H1 (cell line): Measurements from ENCODE around the gene PXK. TPM values are rescaled to one million over a fixed set of nuclear protein-coding genes. Genes with fewer than 3 reads are reported as not detected.
A peak's percentile ranks its signal among the peaks of the same experiment; 100 is the strongest.

Experiments used
- CTCF ChIA-PET: fragments of 300-600 bp; sonication (Branson Sonifier 250); formaldehyde crosslinking; loops from one replicate; lab custom pipeline; 2021; ENCODE audit not compliant: partially characterized antibody; lab: Charles Lee
- POLR2A ChIA-PET: fragments of 300-600 bp; sonication (Branson Sonifier 250); formaldehyde crosslinking; loops from one replicate; lab custom pipeline; 2021; ENCODE audit warnings: inconsistent platforms; ENCODE audit not compliant: partially characterized antibody; lab: Charles Lee
- DNase-seq, 2 experiments: peaks; one replicate each; pipeline versions ENCODE4 v3.0.0 to v3.0.0-alpha.2; 2010 to 2022; ENCODE audit warnings: low spot score in 2 of 2, low read depth in 1 of 2, mixed read lengths in 1 of 2
- FAIRE-seq: peaks from 2 replicates; lab custom pipeline; 2011; peaks lifted over from hg19 to GRCh38; lab: Jason Lieb, UNC
- H2AFZ ChIP-seq: 2 replicates; pipeline ENCODE4 v1.8.1; 2012; ENCODE audit warnings: low read length, inconsistent platforms
- H2AK5ac ChIP-seq: 2 replicates; pipeline ENCODE4 v1.6.1; 2013; ENCODE audit warnings: low read depth, low read length
- H2BK120ac ChIP-seq: replicated peaks from 2 replicates; pipeline ENCODE3; 2013; ENCODE audit warnings: low read depth, low read length, inconsistent platforms
- H2BK12ac ChIP-seq: 2 replicates; pipeline ENCODE4 v1.6.1; 2013; ENCODE audit warnings: low read depth, low read length
- H2BK15ac ChIP-seq: 2 replicates; pipeline ENCODE4 v1.6.1; 2013; ENCODE audit warnings: low read length
- H2BK20ac ChIP-seq: 2 replicates; pipeline ENCODE4 v1.6.1; 2013; ENCODE audit warnings: low read length
- H2BK5ac ChIP-seq: 2 replicates; pipeline ENCODE4 v1.6.1; 2013; ENCODE audit warnings: low read depth, low read length
- H3K14ac ChIP-seq: 2 replicates; pipeline ENCODE4 v1.6.1; 2013; ENCODE audit warnings: inconsistent platforms; ENCODE audit not compliant: insufficient read length
- H3K18ac ChIP-seq: 2 replicates; pipeline ENCODE4 v1.6.1; 2013; ENCODE audit warnings: low read length; ENCODE audit errors: extremely low read depth
- H3K23ac ChIP-seq: 2 replicates; pipeline ENCODE4 v1.6.1; 2013; ENCODE audit warnings: inconsistent platforms; ENCODE audit not compliant: insufficient read length
- H3K23me2 ChIP-seq: 2 replicates; pipeline ENCODE4 v1.6.1; 2013; ENCODE audit warnings: low read depth, low read length
- H3K27ac ChIP-seq: 2 replicates; pipeline ENCODE4 v1.6.1; 2011; ENCODE audit warnings: low read depth, low read length, inconsistent platforms
- H3K27me3 ChIP-seq, 4 experiments: replicated peaks in 1 of 4; 1 replicate in 1 of 4; 2 replicates in 3 of 4; pipeline versions ENCODE4 v1.6.1 to v1.8.1; 2011 to 2013; ENCODE audit warnings: low read length in 3 of 4, mild to moderate bottlenecking in 3 of 4, inconsistent platforms in 2 of 4, mixed read lengths in 2 of 4, moderate library complexity in 1 of 4; ENCODE audit not compliant: control insufficient read depth in 3 of 4, insufficient read depth in 3 of 4; ENCODE audit errors: extremely low read depth in 1 of 4
- H3K36me3 ChIP-seq, 4 experiments: 2 replicates each; pipeline versions ENCODE4 v1.6.1 to v1.8.1; 2011 to 2013; ENCODE audit warnings: mild to moderate bottlenecking in 4 of 4, low read length in 3 of 4, moderate library complexity in 2 of 4, control low read depth in 1 of 4, inconsistent platforms in 1 of 4; ENCODE audit not compliant: insufficient read depth in 4 of 4, control insufficient read depth in 2 of 4
- H3K4ac ChIP-seq: replicated peaks from 2 replicates; pipeline ENCODE3; 2013; ENCODE audit warnings: low read length, low read depth, mixed read lengths, inconsistent platforms; ENCODE audit not compliant: insufficient read length
- H3K4me1 ChIP-seq, 4 experiments: replicated peaks in 1 of 4; 1 replicate in 1 of 4; 2 replicates in 3 of 4; pipeline versions ENCODE4 v1.6.1 to v1.8.1; 2011 to 2013; ENCODE audit warnings: low read length in 3 of 4, inconsistent platforms in 2 of 4, mixed read lengths in 1 of 4; ENCODE audit not compliant: insufficient read depth in 4 of 4, control insufficient read depth in 3 of 4
- H3K4me2 ChIP-seq, 2 experiments: 2 replicates each; pipeline versions ENCODE4 v1.6.1 to v1.8.1; 2011 to 2013; ENCODE audit warnings: low read depth in 2 of 2, low read length in 2 of 2, control low read depth in 1 of 2, inconsistent platforms in 1 of 2, mild to moderate bottlenecking in 1 of 2; ENCODE audit not compliant: insufficient read depth in 1 of 2
- H3K4me3 ChIP-seq, 4 experiments: fragments of 200-600, 300-600 bp in 1 of 4; sonication (generic), shearing (Covaris generic), sonication (Bioruptor Twin) in 1 of 4; 2 replicates each; pipeline versions ENCODE4 v1.5.1 to v1.8.1; 2011 to 2016; ENCODE audit warnings: low read length in 4 of 4, low read depth in 3 of 4, control low read depth in 2 of 4, inconsistent platforms in 2 of 4, mild to moderate bottlenecking in 2 of 4, mixed read lengths in 1 of 4, moderate library complexity in 1 of 4; ENCODE audit not compliant: insufficient read depth in 2 of 4; ENCODE audit errors: extremely low read depth in 1 of 4
- H3K56ac ChIP-seq: replicated peaks from 2 replicates; pipeline ENCODE3; 2013; ENCODE audit warnings: low read depth, mild to moderate bottlenecking, mixed read lengths, low read length, inconsistent platforms; ENCODE audit not compliant: insufficient read length
- H3K79me1 ChIP-seq: 2 replicates; pipeline ENCODE4 v1.6.1; 2013; ENCODE audit warnings: low read depth, low read length, control low read depth
- H3K79me2 ChIP-seq, 2 experiments: 2 replicates each; pipeline versions ENCODE4 v1.6.1 to v1.8.1; 2012 to 2013; ENCODE audit warnings: low read length in 2 of 2, mild to moderate bottlenecking in 2 of 2, inconsistent platforms in 1 of 2; ENCODE audit not compliant: insufficient read depth in 2 of 2, control insufficient read depth in 1 of 2
- H3K9ac ChIP-seq, 4 experiments: replicated peaks in 1 of 4; 1 replicate in 1 of 4; 2 replicates in 3 of 4; pipeline versions ENCODE4 v1.6.1 to v1.8.1; 2011 to 2013; ENCODE audit warnings: low read depth in 3 of 4, low read length in 3 of 4, control low read depth in 2 of 4, mild to moderate bottlenecking in 2 of 4, moderate library complexity in 2 of 4, inconsistent platforms in 1 of 4; ENCODE audit errors: extremely low read depth in 1 of 4
- H3K9me3 ChIP-seq, 2 experiments: 2 replicates each; pipeline versions ENCODE4 v1.6.1 to v1.8.1; 2012 to 2013; ENCODE audit warnings: mild to moderate bottlenecking in 2 of 2, moderate library complexity in 2 of 2, control low read depth in 1 of 2, inconsistent platforms in 1 of 2, low read depth in 1 of 2, low read length in 1 of 2, mixed read lengths in 1 of 2; ENCODE audit not compliant: insufficient read depth in 2 of 2
- H4K20me1 ChIP-seq, 2 experiments: replicated peaks in 1 of 2; 2 replicates each; pipeline versions ENCODE3 to v1.8.1; 2011 to 2013; ENCODE audit warnings: inconsistent platforms in 2 of 2, low read length in 2 of 2, mild to moderate bottlenecking in 1 of 2; ENCODE audit not compliant: insufficient read depth in 2 of 2, control insufficient read depth in 1 of 2
- H4K5ac ChIP-seq: 2 replicates; pipeline ENCODE4 v1.6.1; 2013; ENCODE audit warnings: low read length, low read depth, mixed read lengths, inconsistent platforms; ENCODE audit not compliant: insufficient read length
- H4K8ac ChIP-seq: 2 replicates; pipeline ENCODE4 v1.8.0; 2013; ENCODE audit warnings: mild to moderate bottlenecking, moderate library complexity, low read length, inconsistent platforms; ENCODE audit not compliant: insufficient read depth; ENCODE audit errors: extremely low read depth
- H4K91ac ChIP-seq: replicated peaks from 2 replicates; pipeline ENCODE3; 2013; ENCODE audit warnings: low read length, mixed read lengths, inconsistent platforms; ENCODE audit not compliant: insufficient read length
- GTF2F1 ChIP-seq: IDR thresholded peaks from 2 replicates; pipeline ENCODE4 v1.6.1; 2012; ENCODE audit warnings: low read depth, low read length, improper control_type of control experiment, borderline replicate concordance
- JUN ChIP-seq: IDR thresholded peaks from 2 replicates; pipeline ENCODE4 v1.6.1; 2011; ENCODE audit warnings: low read depth, mild to moderate bottlenecking, improper control_type of control experiment, low read length
- KDM5A ChIP-seq: fragments of 200-600 bp; IDR thresholded peaks from 2 replicates; pipeline ENCODE4 v1.7.1; 2012; ENCODE audit warnings: mild to moderate bottlenecking, low read length, inconsistent platforms, mixed read lengths
- MAX ChIP-seq: IDR thresholded peaks from 2 replicates; pipeline ENCODE4 v1.6.1; 2012; ENCODE audit warnings: inconsistent platforms
- NANOG ChIP-seq: IDR thresholded peaks from 2 replicates; pipeline ENCODE4 v1.6.1; 2011; ENCODE audit warnings: low read length, low read depth, mild to moderate bottlenecking, inconsistent platforms; ENCODE audit not compliant: insufficient read depth, poor library complexity, severe bottlenecking
- RAD21 ChIP-seq, 2 experiments: IDR thresholded peaks in 1 of 2; conservative IDR thresholded peaks in 1 of 2; 2 replicates each; pipeline ENCODE4 v1.6.1; 2011; ENCODE audit warnings: low read depth in 2 of 2, low read length in 2 of 2, improper control_type of control experiment in 1 of 2, inconsistent platforms in 1 of 2, mild to moderate bottlenecking in 1 of 2, moderate library complexity in 1 of 2
- RXRA ChIP-seq: IDR thresholded peaks from 2 replicates; pipeline ENCODE4 v1.6.1; 2011; ENCODE audit warnings: low read depth, mild to moderate bottlenecking, low read length, moderate library complexity; ENCODE audit not compliant: insufficient read depth
- SRF ChIP-seq: IDR thresholded peaks from 2 replicates; pipeline ENCODE4 v1.6.1; 2011; ENCODE audit warnings: mild to moderate bottlenecking, low read depth, low read length, moderate library complexity
- YY1 ChIP-seq: IDR thresholded peaks from 2 replicates; pipeline ENCODE4 v1.6.1; 2011; ENCODE audit warnings: low read depth, mild to moderate bottlenecking, low read length
- WGBS, 2 experiments: shearing (Covaris generic) in 1 of 2; methylation state at CpG; one replicate each; pipeline versions ENCODE4 v1.1.6 to v1.1.7; 2013 to 2015; ENCODE audit warnings: low lambda C conversion rate in 2 of 2, mixed read lengths in 2 of 2, inconsistent platforms in 1 of 2, low coverage in 1 of 2, missing lambda C conversion rate in 1 of 2; ENCODE audit not compliant: insufficient replicate concordance in 2 of 2, insufficient coverage in 1 of 2, insufficient read length in 1 of 2; ENCODE audit errors: extremely low coverage in 1 of 2, missing lambda C conversion rate in 1 of 2; 5-methylcytosine and 5-hydroxymethylcytosine counted together
- polyA plus RNA-seq, 7 experiments: library from polyadenylated mRNA; depleted of rRNA in 3 of 7; stranded (reverse) in 5 of 7; unstranded in 2 of 7; fragments of >200 nt in 5 of 7; fragments of 200-250 nt in 2 of 7; gene quantifications; 1 replicate in 5 of 7; 2 replicates in 1 of 7; 4 replicates in 1 of 7; pipeline versions ENCODE4 v1.2.1 to v1.2.3, GENCODE V29; 2011 to 2013; ENCODE audit warnings: missing spikeins in 2 of 7, mixed read lengths in 2 of 7
- total RNA-seq: library from RNA; stranded (reverse); fragmentation: NEBNext Ultra II Directional; extraction: Animal tissue kit (Norgen Biotek cat#: 25700); gene quantifications from 2 replicates; pipeline ENCODE4 v1.2.1, GENCODE V29; 2021

Gene PXK
- total and polyA plus RNA-seq, 2 of the 8 experiments (the other 6 are each of a cell fraction or from before 2014, with no cell fraction given): 3.5 to 7.1 TPM

GRCh38 chr3:58386626-58387365, 54.1 kb downstream of the PXK start:
- 85% methylated on average over 3 of the region's 3 CpGs; no CpG with 5 or more reads in 1 of the 2 experiments for WGBS, 2 experiments
- Histone ChIP-seq H2BK12ac (no peak overlapping the region), H3K79me2 (no peaks in the 10 kb centered on the region), H2AFZ (peak overlapping the region; percentile 17; the same call in 1 of the 2 replicates), H3K36me3 (no peaks in the 10 kb centered on the region), H3K23ac (no peak overlapping the region)
- TF ChIP-seq JUN (no peak), MAX (no peak), SRF (no peak), GTF2F1 (no peak), RXRA (no peak), NANOG (no peak), RAD21 (IDR thresholded peaks at IDR 0.05 in 1 of 2, conservative IDR thresholded peaks at IDR 0.05 in 1 of 2; ENCODE audit: low read depth in 2 of 2, low read length in 2 of 2) (no peak), KDM5A (no peak), YY1 (no peak)
- TF ChIP-seq, all 59 proteins: peak for 0
- Histone ChIP-seq H3K56ac (no peak overlapping the region), H3K14ac (no peak overlapping the region), H2BK5ac (no peak overlapping the region), H3K79me1 (no peaks in the 10 kb centered on the region), H3K27ac (no peak overlapping the region), H3K9me3 (no peaks in the 10 kb centered on the region), H3K27me3 (no peaks in the 10 kb centered on the region), H4K91ac (no peak overlapping the region), H4K20me1 (no peaks in the 10 kb centered on the region), H3K4me3 (no peak overlapping the region), H3K4me1 (no peaks in the 10 kb centered on the region), H2BK15ac (no peak overlapping the region), H3K23me2 (no peaks in the 10 kb centered on the region), H2BK20ac (no peak overlapping the region), H3K4ac (no peak overlapping the region), H3K4me2 (no peak overlapping the region), H2AK5ac (no peak overlapping the region), H3K18ac (no peak overlapping the region), H3K9ac (no peak overlapping the region), H2BK120ac (no peak overlapping the region), H4K8ac (no peak overlapping the region), H4K5ac (no peak overlapping the region)
- POLR2A ChIA-PET: no interaction called here
- DNase-seq: no peak
- CTCF ChIA-PET: interaction anchor here (0.6 to 1.6 kb wide), 3 partner anchors 18 to 246 kb away, joined by 3 to 6 read pairs (median 3); no protein-coding TSS in a partner anchor
- FAIRE-seq: no peak
